NB4 (cell line): ENCODE data around the gene ZNF684.
"Not testable (repeated sequence)": the region's sequence is repeated elsewhere in the genome, so short reads cannot be mapped to it uniquely, and the experiment has no call there.

Experiments used
- POLR2A ChIP-seq: IDR thresholded peaks from 2 replicates; pipeline ENCODE4 v1.6.1; 2011; ENCODE audit warnings: mild to moderate bottlenecking; ENCODE audit not compliant: insufficient read length; ENCODE audit errors: extremely low read depth
- TF ChIP-seq, protein P1 (sequence below): IDR thresholded peaks from one replicate; pipeline ENCODE4 v1.5.1; 2012; ENCODE audit warnings: low read depth, low read length

DNA sequence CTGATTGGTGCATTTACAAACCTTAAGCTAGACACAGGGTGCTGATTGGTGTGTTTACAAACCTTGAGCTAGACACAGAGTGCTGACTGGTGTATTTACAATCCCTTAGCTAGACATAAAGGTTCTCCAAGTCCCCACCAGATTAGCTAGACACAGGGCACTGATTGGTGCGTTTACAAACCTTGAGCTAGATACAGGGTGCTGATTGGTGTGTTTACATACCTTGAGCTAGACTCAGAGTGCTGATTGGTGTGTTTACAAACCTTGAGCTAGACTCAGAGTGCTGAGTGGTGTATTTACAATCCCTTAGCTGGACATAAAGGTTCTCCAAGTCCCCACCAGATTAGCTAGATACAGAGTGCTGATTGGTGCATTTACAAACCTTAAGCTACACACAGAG is 26.8 kb downstream of the ZNF684 start:
- TF ChIP-seq, protein P1, sequence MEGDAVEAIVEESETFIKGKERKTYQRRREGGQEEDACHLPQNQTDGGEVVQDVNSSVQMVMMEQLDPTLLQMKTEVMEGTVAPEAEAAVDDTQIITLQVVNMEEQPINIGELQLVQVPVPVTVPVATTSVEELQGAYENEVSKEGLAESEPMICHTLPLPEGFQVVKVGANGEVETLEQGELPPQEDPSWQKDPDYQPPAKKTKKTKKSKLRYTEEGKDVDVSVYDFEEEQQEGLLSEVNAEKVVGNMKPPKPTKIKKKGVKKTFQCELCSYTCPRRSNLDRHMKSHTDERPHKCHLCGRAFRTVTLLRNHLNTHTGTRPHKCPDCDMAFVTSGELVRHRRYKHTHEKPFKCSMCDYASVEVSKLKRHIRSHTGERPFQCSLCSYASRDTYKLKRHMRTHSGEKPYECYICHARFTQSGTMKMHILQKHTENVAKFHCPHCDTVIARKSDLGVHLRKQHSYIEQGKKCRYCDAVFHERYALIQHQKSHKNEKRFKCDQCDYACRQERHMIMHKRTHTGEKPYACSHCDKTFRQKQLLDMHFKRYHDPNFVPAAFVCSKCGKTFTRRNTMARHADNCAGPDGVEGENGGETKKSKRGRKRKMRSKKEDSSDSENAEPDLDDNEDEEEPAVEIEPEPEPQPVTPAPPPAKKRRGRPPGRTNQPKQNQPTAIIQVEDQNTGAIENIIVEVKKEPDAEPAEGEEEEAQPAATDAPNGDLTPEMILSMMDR = not testable (repeated sequence)
- not testable (repeated sequence) for TF ChIP-seq POLR2A
